ENCODE data around the gene DIP2B.
A peak's percentile ranks its signal among the peaks of the same experiment; 100 is the strongest.

Gene DIP2B

GRCh38 chr12:50772877-50773276 is 268.1 kb downstream of the DIP2B start:
- Histone ChIP-seq H3K36me3 (replicated peaks) (peaks cover 7% of the 10 kb centered on the region; the same call in 1 of the 2 replicates), H3K4me1 (peaks cover 23% of the 10 kb centered on the region), H3K27me3 (ENCODE audit: low read depth) (no peaks in the 10 kb centered on the region), H3K4me3 (no peak overlapping the region), H3K9me3 (no peaks in the 10 kb centered on the region)
- in situ Hi-C loops (cut with MboI; ENCODE audit: low sequenced_read_pairs): no loop called here
- no peak for DNase-seq (ENCODE audit: low spot score in 2 of 2)

GRCh38 chr12:50775251-50775650 is 270.5 kb downstream of the DIP2B start:
- no peak overlapping the region for H3K4me3 ChIP-seq
- no peak for DNase-seq (ENCODE audit: low spot score in 2 of 2)
- no peaks in the 10 kb centered on the region for H3K27me3 ChIP-seq (ENCODE audit: low read depth)
- H3K4me1 ChIP-seq: peaks cover 6% of the 10 kb centered on the region
- no peaks in the 10 kb centered on the region for H3K9me3 ChIP-seq
- H3K36me3 ChIP-seq (replicated peaks): peaks cover 7% of the 10 kb centered on the region; the same call in 1 of the 2 replicates
- in situ Hi-C loops (cut with MboI; ENCODE audit: low sequenced_read_pairs): no loop called here

- no peak overlapping the region for H3K4me3 ChIP-seq
- no peaks in the 10 kb centered on the region for H3K27me3 ChIP-seq (ENCODE audit: low read depth)
- in situ Hi-C loops (cut with MboI; ENCODE audit: low sequenced_read_pairs): no loop called here
- peaks cover 6% of the 10 kb centered on the region for H3K4me1 ChIP-seq
- H3K36me3 ChIP-seq (replicated peaks): peaks cover 6% of the 10 kb centered on the region; the same call in 1 of the 2 replicates
- no peak for DNase-seq (ENCODE audit: low spot score in 2 of 2)
- no peaks in the 10 kb centered on the region for H3K9me3 ChIP-seq
Measured at GRCh38 chr12:50776749-50777728, 272.3 kb downstream of the DIP2B start.

- no peaks in the 10 kb centered on the region for H3K27me3 ChIP-seq (ENCODE audit: low read depth)
- H3K9me3 ChIP-seq: no peaks in the 10 kb centered on the region
- peaks cover 8% of the 10 kb centered on the region; the same call in 1 of the 2 replicates for H3K36me3 ChIP-seq (replicated peaks)
- DNase-seq (ENCODE audit: low spot score in 2 of 2): no peak
- peaks cover 6% of the 10 kb centered on the region for H3K4me1 ChIP-seq
- no peak overlapping the region for H3K4me3 ChIP-seq
- in situ Hi-C loops (cut with MboI; ENCODE audit: low sequenced_read_pairs): no loop called here
Measured at GRCh38 chr12:50778663-50779590, 274.1 kb downstream of the DIP2B start.

- Histone ChIP-seq H3K4me3 (no peak overlapping the region), H3K27me3 (ENCODE audit: low read depth) (no peaks in the 10 kb centered on the region), H3K4me1 (peaks cover 6% of the 10 kb centered on the region), H3K36me3 (replicated peaks) (peaks cover 8% of the 10 kb centered on the region; the same call in 1 of the 2 replicates), H3K9me3 (no peaks in the 10 kb centered on the region)
- in situ Hi-C loops (cut with MboI; ENCODE audit: low sequenced_read_pairs): no loop called here
- no peak for DNase-seq (ENCODE audit: low spot score in 2 of 2)
Measured at GRCh38 chr12:50780013-50780412, 275.2 kb downstream of the DIP2B start.

GRCh38 chr12:50784501-50784900 is 279.7 kb downstream of the DIP2B start:
- H3K36me3 ChIP-seq (replicated peaks): peaks cover 8% of the 10 kb centered on the region; the same call in 1 of the 2 replicates

GRCh38 chr12:50785406-50786001 is 280.7 kb downstream of the DIP2B start:
- no peaks in the 10 kb centered on the region for H3K27me3 ChIP-seq (ENCODE audit: low read depth)

More at GRCh38 chr12:50784501-50784900, 279.7 kb downstream of the DIP2B start:
- no peaks in the 10 kb centered on the region for H3K27me3 ChIP-seq (ENCODE audit: low read depth)
- in situ Hi-C loops (cut with MboI; ENCODE audit: low sequenced_read_pairs): no loop called here
- no peaks in the 10 kb centered on the region for H3K9me3 ChIP-seq
- DNase-seq (ENCODE audit: low spot score in 2 of 2): no peak
- peaks cover 8% of the 10 kb centered on the region; the same call in 1 of the 2 replicates for H3K4me1 ChIP-seq
- H3K4me3 ChIP-seq: no peak overlapping the region

GRCh38 chr12:50786498-50787231 is 281.9 kb downstream of the DIP2B start:
- H3K4me1 ChIP-seq: peaks cover 8% of the 10 kb centered on the region; the same call in 1 of the 2 replicates
- no peak overlapping the region for H3K4me3 ChIP-seq
- peak; percentile 20 to 30 for DNase-seq (ENCODE audit: low spot score in 2 of 2)
- in situ Hi-C loops (cut with MboI; ENCODE audit: low sequenced_read_pairs): no loop called here
- H3K9me3 ChIP-seq: no peaks in the 10 kb centered on the region
- peaks cover 5% of the 10 kb centered on the region; the same call in 1 of the 2 replicates for H3K36me3 ChIP-seq (replicated peaks)
- no peaks in the 10 kb centered on the region for H3K27me3 ChIP-seq (ENCODE audit: low read depth)

More at GRCh38 chr12:50785406-50786001, 280.7 kb downstream of the DIP2B start:
- DNase-seq (ENCODE audit: low spot score in 2 of 2): no peak
- Histone ChIP-seq H3K36me3 (replicated peaks) (peaks cover 8% of the 10 kb centered on the region; the same call in 1 of the 2 replicates), H3K4me3 (no peak overlapping the region), H3K9me3 (no peaks in the 10 kb centered on the region), H3K4me1 (peaks cover 8% of the 10 kb centered on the region; the same call in 1 of the 2 replicates)
- in situ Hi-C loops (cut with MboI; ENCODE audit: low sequenced_read_pairs): no loop called here

GRCh38 chr12:50787618-50788017 is 282.8 kb downstream of the DIP2B start:
- peaks cover 5% of the 10 kb centered on the region; the same call in 1 of the 2 replicates for H3K36me3 ChIP-seq (replicated peaks)
- H3K4me3 ChIP-seq: no peak overlapping the region
- in situ Hi-C loops (cut with MboI; ENCODE audit: low sequenced_read_pairs): no loop called here
- peaks cover 8% of the 10 kb centered on the region; the same call in 1 of the 2 replicates for H3K4me1 ChIP-seq
- no peaks in the 10 kb centered on the region for H3K27me3 ChIP-seq (ENCODE audit: low read depth)
- DNase-seq (ENCODE audit: low spot score in 2 of 2): no peak
- H3K9me3 ChIP-seq: no peaks in the 10 kb centered on the region

- in situ Hi-C loops (cut with MboI; ENCODE audit: low sequenced_read_pairs): no loop called here
- Histone ChIP-seq H3K36me3 (replicated peaks) (no peaks in the 10 kb centered on the region), H3K4me3 (no peak overlapping the region)
Measured at GRCh38 chr12:50788561-50788960, 283.8 kb downstream of the DIP2B start.

GRCh38 chr12:50790081-50790480 is 285.3 kb downstream of the DIP2B start:
- no peak for DNase-seq (ENCODE audit: low spot score in 2 of 2)
- H3K9me3 ChIP-seq: no peaks in the 10 kb centered on the region
- H3K36me3 ChIP-seq (replicated peaks): no peaks in the 10 kb centered on the region
- no peak overlapping the region for H3K4me3 ChIP-seq
- no peaks in the 10 kb centered on the region for H3K27me3 ChIP-seq (ENCODE audit: low read depth)
- peaks cover 8% of the 10 kb centered on the region; the same call in 1 of the 2 replicates for H3K4me1 ChIP-seq
- in situ Hi-C loops (cut with MboI; ENCODE audit: low sequenced_read_pairs): no loop called here

More at GRCh38 chr12:50788561-50788960, 283.8 kb downstream of the DIP2B start:
- DNase-seq (ENCODE audit: low spot score in 2 of 2): no peak
- Histone ChIP-seq H3K9me3 (no peaks in the 10 kb centered on the region), H3K4me1 (peaks cover 8% of the 10 kb centered on the region; the same call in 1 of the 2 replicates), H3K27me3 (ENCODE audit: low read depth) (no peaks in the 10 kb centered on the region)

Measured in HAP-1 (cell line).